HCT116 (cell line): ENCODE results near the gene SLC4A4.

Experiments used
- CTCF ChIP-seq, 3 experiments: fragments of 200-600 bp in 1 of 3; sonication (generic) in 1 of 3; IDR thresholded peaks in 2 of 3; conservative IDR thresholded peaks in 1 of 3; 2 replicates each; pipeline ENCODE4 v1.5.1; 2012 to 2017; ENCODE audit warnings: low read depth in 2 of 3, low read length in 2 of 3, antibody characterized with exemption in 1 of 3, borderline replicate concordance in 1 of 3, control low read depth in 1 of 3, mild to moderate bottlenecking in 1 of 3, mixed read lengths in 1 of 3, mixed run types in 1 of 3, moderate library complexity in 1 of 3; ENCODE audit not compliant: insufficient read depth in 1 of 3
- ELF1 ChIP-seq: IDR thresholded peaks from 2 replicates; pipeline ENCODE4 v1.6.1; 2012; ENCODE audit warnings: low read depth, borderline replicate concordance
- EZH2 ChIP-seq: fragments of 200-600 bp; sonication (generic); IDR thresholded peaks from 2 replicates; pipeline ENCODE4 v1.6.1; 2017; ENCODE audit warnings: antibody characterized with exemption, mixed run types
- SIN3A ChIP-seq: IDR thresholded peaks from 2 replicates; pipeline ENCODE4 v1.6.1; 2012; ENCODE audit warnings: low read depth
- SP1 ChIP-seq: IDR thresholded peaks from 2 replicates; pipeline ENCODE4 v1.6.1; 2012; ENCODE audit warnings: low read depth

DNA sequence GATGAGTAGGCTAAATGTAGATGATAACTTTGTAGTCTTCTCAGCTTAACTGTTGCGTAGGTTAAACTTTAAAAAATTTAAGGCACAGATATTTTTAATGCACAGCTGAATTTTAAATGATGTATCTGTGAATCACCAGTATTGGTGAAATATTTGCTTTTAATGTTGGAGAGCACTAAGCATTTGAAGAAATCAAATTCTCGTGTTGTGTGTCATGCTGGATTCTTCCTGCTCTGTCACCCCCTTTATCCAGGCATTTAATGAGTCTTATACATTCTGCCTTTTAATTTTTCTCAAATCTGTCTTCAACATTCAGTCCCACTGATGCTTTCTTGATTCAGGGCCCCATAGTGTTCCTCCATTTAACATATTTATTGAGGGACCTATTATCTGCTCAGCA lies 76.7 kb downstream of the SLC4A4 start:
- TF ChIP-seq CTCF (IDR thresholded peaks at IDR 0.05 in 2 of 3, conservative IDR thresholded peaks at IDR 0.05 in 1 of 3; ENCODE audit: borderline replicate concordance in 1 of 3, insufficient read depth in 1 of 3, low read depth in 2 of 3, low read length in 2 of 3) (no peak), ELF1 (no peak), SIN3A (no peak), EZH2 (no peak), SP1 (no peak)
